Peyer's patch (tissue), 4 donors: Measurements from ENCODE around the gene ANXA6. TPM values are rescaled to one million over a fixed set of nuclear protein-coding genes. Genes with fewer than 3 reads are reported as not detected.

Experiments
- DNase-seq, 3 donors: peaks; one replicate each; pipeline ENCODE4 v3.0.0-alpha.2; 2017 to 2019
- H3K27ac ChIP-seq, 4 donors: fragments of 200-600 bp; sonication (generic); one replicate each; pipeline ENCODE4 v1.5.1; 2016 to 2019
- H3K27me3 ChIP-seq, 2 donors: fragments of 200-600 bp; sonication (generic); one replicate each; pipeline ENCODE4 v1.5.1; 2019
- H3K36me3 ChIP-seq, 3 donors: fragments of 200-600 bp; sonication (generic); one replicate each; pipeline ENCODE4 v1.5.1; 2016 to 2019
- H3K4me1 ChIP-seq, 4 donors: fragments of 200-600 bp; sonication (generic); one replicate each; pipeline ENCODE4 v1.5.1; 2016 to 2019
- H3K4me3 ChIP-seq, 4 donors: fragments of 200-600 bp; sonication (generic); 1 replicate in 3 of 4; 2 replicates in 1 of 4; pipeline ENCODE4 v1.5.1; 2016 to 2019; ENCODE audit warnings: mild to moderate bottlenecking in 1 of 4
- H3K9me3 ChIP-seq, 4 donors: fragments of 200-600 bp; sonication (generic); one replicate each; pipeline ENCODE4 v1.5.1; 2016 to 2019; ENCODE audit warnings: mild to moderate bottlenecking in 1 of 4
- POLR2A ChIP-seq, 2 donors: fragments of 450-650 bp; IDR thresholded peaks; one replicate each; pipeline ENCODE4 v1.5.1; 2017; ENCODE audit warnings: antibody characterized with exemption in 2 of 2, mild to moderate bottlenecking in 2 of 2, moderate library complexity in 2 of 2
- total RNA-seq, 4 donors: library from RNA; depleted of rRNA; stranded (reverse); fragments of >200 nt; gene quantifications; one replicate each; pipeline ENCODE4 v1.1.0, GENCODE V29; 2016
- TF ChIP-seq, protein P1 (sequence below), 6 experiments: fragments of 450-650 bp in 4 of 6; fragments of 200-600 bp in 2 of 6; sonication (generic) in 1 of 6; IDR thresholded peaks; one replicate each; pipeline ENCODE4 v1.5.1; 2017 to 2019; ENCODE audit warnings: antibody characterized with exemption in 6 of 6, mild to moderate bottlenecking in 3 of 6, moderate library complexity in 1 of 6

ANXA6 gene
- total RNA-seq, 4 donors from 2014 or later, result 11.2 to 228 (median 30.1) TPM

- Histone ChIP-seq H3K36me3 (no peaks in the 10 kb centered on the region), H3K27me3 (no peaks in the 10 kb centered on the region), H3K9me3 (no peaks in the 10 kb centered on the region), H3K4me3 (no peak overlapping the region), H3K4me1 (no peaks in the 10 kb centered on the region), H3K27ac (no peak overlapping the region)
- TF ChIP-seq, protein P1, sequence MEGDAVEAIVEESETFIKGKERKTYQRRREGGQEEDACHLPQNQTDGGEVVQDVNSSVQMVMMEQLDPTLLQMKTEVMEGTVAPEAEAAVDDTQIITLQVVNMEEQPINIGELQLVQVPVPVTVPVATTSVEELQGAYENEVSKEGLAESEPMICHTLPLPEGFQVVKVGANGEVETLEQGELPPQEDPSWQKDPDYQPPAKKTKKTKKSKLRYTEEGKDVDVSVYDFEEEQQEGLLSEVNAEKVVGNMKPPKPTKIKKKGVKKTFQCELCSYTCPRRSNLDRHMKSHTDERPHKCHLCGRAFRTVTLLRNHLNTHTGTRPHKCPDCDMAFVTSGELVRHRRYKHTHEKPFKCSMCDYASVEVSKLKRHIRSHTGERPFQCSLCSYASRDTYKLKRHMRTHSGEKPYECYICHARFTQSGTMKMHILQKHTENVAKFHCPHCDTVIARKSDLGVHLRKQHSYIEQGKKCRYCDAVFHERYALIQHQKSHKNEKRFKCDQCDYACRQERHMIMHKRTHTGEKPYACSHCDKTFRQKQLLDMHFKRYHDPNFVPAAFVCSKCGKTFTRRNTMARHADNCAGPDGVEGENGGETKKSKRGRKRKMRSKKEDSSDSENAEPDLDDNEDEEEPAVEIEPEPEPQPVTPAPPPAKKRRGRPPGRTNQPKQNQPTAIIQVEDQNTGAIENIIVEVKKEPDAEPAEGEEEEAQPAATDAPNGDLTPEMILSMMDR (IDR thresholded peaks at IDR 0.05), result no peak
- TF ChIP-seq POLR2A (IDR thresholded peaks at IDR 0.05), result no peak
- peak in 1 of 3 donors; percentile 13 for DNase-seq
Observed at GRCh38 chr5:151191661-151192060, 34.1 kb upstream of the ANXA6 start.

- DNase-seq, result no peak
- no peak for TF ChIP-seq POLR2A (IDR thresholded peaks at IDR 0.05)
- TF ChIP-seq, protein P1 (IDR thresholded peaks at IDR 0.05), result no peak
- Histone ChIP-seq H3K27ac (no peak overlapping the region), H3K4me3 (no peak overlapping the region), H3K4me1 (no peaks in the 10 kb centered on the region), H3K27me3 (no peaks in the 10 kb centered on the region), H3K9me3 (no peaks in the 10 kb centered on the region), H3K36me3 (peaks cover 0 to 12% (median 0%) of the 10 kb centered on the region in 3 donors)
Observed at GRCh38 chr5:151189151-151189550, 31.6 kb upstream of the ANXA6 start.

DNA sequence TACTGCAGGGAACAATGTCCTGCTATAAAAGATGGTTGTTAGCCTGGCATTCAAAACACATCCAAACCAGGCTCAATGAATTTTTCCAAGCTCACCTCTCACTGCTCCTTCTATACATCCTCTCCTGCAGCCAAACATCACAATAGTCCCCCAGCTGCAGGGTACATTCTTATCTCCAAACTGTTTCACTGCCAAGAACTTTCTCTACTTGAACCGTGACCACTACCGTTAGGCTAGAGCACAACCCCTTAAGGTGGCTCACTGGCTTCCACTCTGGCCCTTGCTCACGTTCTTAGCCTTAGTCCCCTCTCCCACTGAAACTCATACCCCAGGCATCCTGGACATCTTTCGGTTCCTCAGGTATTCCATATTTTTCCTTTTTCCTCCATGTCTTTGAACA, 29.0 kb upstream of the ANXA6 start:
- no peak for TF ChIP-seq POLR2A (IDR thresholded peaks at IDR 0.05)
- TF ChIP-seq, protein P1 (IDR thresholded peaks at IDR 0.05), result no peak
- Histone ChIP-seq H3K27me3 (no peaks in the 10 kb centered on the region), H3K9me3 (no peaks in the 10 kb centered on the region), H3K27ac (no peak overlapping the region), H3K36me3 (peaks cover 0 to 22% (median 0%) of the 10 kb centered on the region in 3 donors), H3K4me1 (no peaks in the 10 kb centered on the region), H3K4me3 (no peak overlapping the region)
- no peak for DNase-seq

GRCh38 chr5:151186052-151186451, 28.5 kb upstream of the ANXA6 start:
- H3K27ac ChIP-seq, result no peak overlapping the region
- H3K36me3 ChIP-seq, result peaks cover 0 to 22% (median 0%) of the 10 kb centered on the region in 3 donors
- no peaks in the 10 kb centered on the region for H3K27me3 ChIP-seq
- H3K9me3 ChIP-seq, result no peaks in the 10 kb centered on the region
- H3K4me3 ChIP-seq, result no peak overlapping the region
- no peak for DNase-seq
- no peaks in the 10 kb centered on the region for H3K4me1 ChIP-seq
- TF ChIP-seq, protein P1 (IDR thresholded peaks at IDR 0.05), result no peak
- no peak for TF ChIP-seq POLR2A (IDR thresholded peaks at IDR 0.05)

DNA sequence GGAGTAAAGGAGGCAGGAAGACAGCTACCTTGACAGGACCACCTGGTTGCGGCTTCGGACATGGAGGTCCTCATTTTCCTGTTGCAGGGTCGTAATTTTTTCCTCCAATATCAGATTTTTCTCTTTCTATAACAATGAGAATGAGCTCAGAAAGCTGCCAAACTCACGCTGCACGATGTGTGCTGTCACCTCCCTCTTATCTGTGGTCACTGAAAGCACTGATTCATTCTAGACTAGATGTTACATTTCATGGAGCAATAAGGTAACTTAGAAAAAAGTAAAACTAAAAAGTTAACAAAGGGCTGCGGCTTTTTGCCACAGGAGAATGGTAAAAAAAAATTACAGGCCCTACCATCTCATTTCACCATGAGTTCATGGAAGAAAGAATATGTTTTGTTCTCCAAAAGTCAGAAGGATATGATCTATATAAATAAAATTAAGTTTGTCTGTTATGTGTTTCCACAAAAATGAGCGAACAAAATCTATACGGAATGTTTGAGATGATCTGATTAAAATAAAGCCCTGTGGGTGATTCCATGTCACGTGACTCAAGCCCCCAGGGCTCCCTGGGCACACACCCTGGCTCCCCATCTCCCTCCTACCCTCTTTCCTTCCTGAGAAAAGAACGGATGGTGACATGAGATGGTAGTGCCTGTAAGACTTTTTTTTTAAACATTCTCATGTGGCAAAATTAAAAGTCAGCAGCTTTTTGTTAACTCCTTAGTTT, 26.9 kb upstream of the ANXA6 start:
- no peak for DNase-seq
- no peaks in the 10 kb centered on the region for H3K9me3 ChIP-seq
- H3K4me1 ChIP-seq, result no peaks in the 10 kb centered on the region
- no peak overlapping the region for H3K4me3 ChIP-seq
- H3K27me3 ChIP-seq, result no peaks in the 10 kb centered on the region
- H3K27ac ChIP-seq, result no peak overlapping the region
- TF ChIP-seq POLR2A (IDR thresholded peaks at IDR 0.05), result no peak
- TF ChIP-seq, protein P1 (IDR thresholded peaks at IDR 0.05), result no peak
- peaks cover 0 to 22% (median 0%) of the 10 kb centered on the region in 3 donors for H3K36me3 ChIP-seq
